CD4-positive, alpha-beta T cell treated with Interleukin-17A for 4 hours (primary cell): ENCODE results near the gene ABCA4.

Source experiments
- DNase-seq: peaks from one replicate; pipeline ENCODE4 v3.0.0-alpha.2; 2020; ENCODE audit warnings: mixed read lengths

The ABCA4 gene

DNA sequence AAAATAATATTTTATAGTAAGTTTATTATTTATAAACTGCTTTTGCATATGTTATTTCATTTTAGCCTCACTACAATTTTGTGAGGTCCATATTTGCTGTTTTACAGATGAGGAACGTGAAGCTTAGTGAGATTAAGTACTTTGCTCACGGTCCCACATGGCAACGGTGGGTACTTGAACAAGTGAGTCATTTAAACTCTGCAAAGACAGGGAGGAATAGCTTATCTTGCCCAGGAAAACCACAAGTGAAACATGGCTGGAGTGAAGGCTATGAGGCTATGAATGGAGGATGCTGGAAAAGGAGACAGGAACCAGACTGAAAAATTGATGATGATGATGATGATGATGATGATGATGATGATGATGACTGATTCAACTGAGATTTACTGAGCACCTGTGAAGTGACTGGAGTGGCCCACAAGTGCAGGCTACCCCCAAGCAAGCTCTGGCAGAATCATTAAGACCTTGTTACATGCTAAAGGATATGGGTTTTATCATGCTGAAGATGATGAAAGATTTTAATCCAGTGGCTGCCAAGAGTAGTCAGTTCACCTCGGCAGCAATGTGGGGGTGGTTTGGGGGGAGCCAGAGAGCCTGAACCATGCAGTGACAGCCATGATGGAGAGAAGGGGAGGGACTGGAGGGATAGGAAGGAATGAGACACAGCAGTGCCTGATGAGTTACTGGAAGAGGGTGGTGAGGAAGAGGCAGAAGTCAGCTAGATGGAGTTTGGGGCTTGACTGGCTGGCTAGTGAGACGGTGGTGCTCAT lies 1.4 kb upstream of the ABCA4 start:
- no peak for DNase-seq

- DNase-seq = no peak
Observed at GRCh38 chr1:94121411-94121821, 468 bp upstream of the ABCA4 start.

GRCh38 chr1:94120570-94120901 lies 412 bp downstream of the ABCA4 start:
- DNase-seq = no peak

- DNase-seq = no peak
Observed at GRCh38 chr1:94119796-94120569, 965 bp downstream of the ABCA4 start.

- DNase-seq = no peak
Observed at GRCh38 chr1:94119306-94119705, 1.6 kb downstream of the ABCA4 start.

DNA sequence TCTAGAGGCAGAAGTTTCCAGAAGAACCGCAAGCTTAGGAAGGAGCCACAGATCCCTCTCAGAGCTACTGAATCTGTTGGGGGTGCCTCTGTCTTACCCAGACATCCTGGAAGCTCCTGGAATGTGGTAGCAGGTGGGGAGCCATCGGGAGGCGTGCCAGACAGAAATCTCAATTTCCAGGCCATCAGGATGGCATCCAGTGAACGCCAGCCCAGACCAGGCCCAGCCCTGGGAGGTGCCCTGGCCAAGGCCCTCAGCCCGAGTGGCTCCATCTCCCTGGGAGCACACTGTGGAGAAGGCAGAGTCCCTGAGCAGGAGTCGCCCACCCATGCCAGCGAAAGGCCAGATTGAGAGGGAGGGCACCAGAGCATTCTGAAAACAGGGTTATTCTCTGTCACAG lies 2.5 kb downstream of the ABCA4 start:
- no peak for DNase-seq

- no peak for DNase-seq
Observed at GRCh38 chr1:94118013-94118412, 2.9 kb downstream of the ABCA4 start.

DNA sequence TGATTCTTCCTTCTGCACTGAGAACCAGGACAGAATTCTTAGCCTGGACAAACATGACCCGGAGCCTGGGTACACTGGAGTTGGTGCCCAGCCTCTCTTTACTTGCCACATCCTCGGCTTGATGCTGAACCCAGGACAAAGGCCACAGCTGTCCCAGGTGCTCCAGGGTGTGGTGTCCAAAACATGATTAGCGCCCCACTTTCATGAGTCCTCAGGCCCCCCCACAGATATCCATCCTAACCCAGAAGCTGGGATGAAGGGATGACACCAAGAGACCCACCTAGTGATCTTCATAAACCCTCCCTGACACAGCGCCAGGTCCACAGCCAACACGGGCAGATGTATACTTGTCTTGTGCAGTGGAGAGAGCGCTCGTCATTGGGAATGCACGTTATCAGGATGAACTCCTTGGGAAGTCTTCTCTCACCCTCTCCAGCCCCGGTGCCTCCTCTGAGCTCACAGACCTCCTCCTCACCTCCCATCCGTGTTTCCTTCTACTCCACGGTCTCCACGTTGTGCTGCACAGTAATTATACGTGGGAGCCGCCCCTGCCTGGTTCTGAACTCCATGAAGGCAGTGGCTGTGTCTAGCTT lies 3.6 kb downstream of the ABCA4 start:
- no peak for DNase-seq

- DNase-seq = no peak
Observed at GRCh38 chr1:94115900-94116436, 5.0 kb downstream of the ABCA4 start.

- no peak for DNase-seq
Observed at GRCh38 chr1:94115254-94115899, 5.6 kb downstream of the ABCA4 start.

- DNase-seq = no peak
Observed at GRCh38 chr1:94113589-94114226, 7.2 kb downstream of the ABCA4 start.

- DNase-seq = no peak
Observed at GRCh38 chr1:94111879-94112278, 9.1 kb downstream of the ABCA4 start.

DNA sequence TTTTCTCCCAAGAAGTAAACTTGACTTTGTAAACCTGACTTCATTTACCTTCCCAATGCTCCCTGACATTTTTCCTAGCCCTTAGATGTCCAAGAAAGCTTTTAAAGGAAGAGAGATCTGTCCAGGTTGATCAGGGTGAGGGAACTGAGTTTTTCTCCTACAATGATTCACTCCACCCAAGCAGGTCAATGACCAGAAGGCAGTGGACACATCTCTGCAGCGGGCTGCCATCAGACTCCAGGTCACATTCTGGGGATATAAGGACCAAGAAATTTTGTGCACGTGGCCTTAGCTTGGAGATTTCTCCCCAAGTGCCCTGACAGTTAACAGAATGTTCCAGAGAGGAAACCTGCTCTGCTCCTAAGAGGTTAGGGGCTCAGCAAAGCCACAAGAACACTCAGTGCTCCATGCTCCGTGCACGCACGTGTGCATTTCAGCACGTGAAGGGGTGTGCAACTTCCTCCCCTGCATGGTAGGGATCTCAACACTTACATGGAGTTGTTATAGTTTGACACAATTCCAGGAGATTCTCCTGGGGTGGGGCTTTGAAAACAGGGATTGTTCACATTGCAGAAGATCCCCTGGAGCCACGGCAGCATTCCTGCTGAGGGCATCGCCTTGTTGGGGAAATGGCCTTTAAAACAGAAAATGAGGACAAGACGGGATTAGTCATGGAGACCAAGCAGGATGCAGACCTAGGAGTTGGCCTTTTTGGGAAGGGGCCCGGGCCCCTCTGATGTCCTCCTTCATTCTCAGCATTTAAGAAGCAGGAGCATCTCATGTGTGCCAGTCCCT lies 9.8 kb downstream of the ABCA4 start:
- DNase-seq = no peak

DNA sequence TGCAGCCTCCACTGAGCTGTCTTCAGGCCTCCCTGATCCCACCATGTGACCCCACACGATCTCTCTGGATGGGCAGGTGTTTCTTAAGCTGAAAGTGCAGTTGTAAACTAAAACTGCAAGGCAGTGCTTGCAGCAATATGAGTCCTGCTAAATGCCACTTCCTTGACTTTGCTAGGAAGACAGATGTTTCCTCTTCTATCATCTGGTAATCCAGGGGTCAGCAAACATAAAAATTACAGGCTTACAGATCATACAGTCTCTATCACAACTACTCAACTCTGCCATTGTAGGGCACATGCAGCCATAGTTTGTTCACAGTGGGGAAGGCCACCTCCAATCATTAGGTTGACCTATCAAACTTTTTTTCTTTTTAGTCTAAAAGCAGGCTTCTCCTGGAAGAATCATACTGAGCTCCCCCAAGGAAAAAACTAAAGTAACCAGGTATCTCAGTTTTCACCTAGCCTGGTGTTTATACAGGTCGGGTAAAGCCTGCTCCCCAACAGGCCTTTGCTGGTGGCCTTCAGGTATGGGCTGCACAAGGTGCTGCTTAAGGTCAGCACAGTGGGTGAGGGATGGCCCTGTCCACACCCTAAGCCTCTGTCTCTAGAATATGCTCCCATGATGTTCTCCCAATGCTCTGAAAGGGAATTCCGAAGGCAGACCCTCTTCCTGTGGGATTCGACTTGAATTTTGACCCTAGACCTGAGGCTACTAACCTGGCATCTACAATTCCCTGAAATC lies 10.8 kb downstream of the ABCA4 start:
- DNase-seq = no peak

- DNase-seq = no peak
Observed at GRCh38 chr1:94109478-94109877, 11.5 kb downstream of the ABCA4 start.

GRCh38 chr1:94107141-94107540 lies 13.8 kb downstream of the ABCA4 start:
- no peak for DNase-seq

- DNase-seq = no peak
Observed at GRCh38 chr1:94106716-94107115, 14.2 kb downstream of the ABCA4 start.

DNA sequence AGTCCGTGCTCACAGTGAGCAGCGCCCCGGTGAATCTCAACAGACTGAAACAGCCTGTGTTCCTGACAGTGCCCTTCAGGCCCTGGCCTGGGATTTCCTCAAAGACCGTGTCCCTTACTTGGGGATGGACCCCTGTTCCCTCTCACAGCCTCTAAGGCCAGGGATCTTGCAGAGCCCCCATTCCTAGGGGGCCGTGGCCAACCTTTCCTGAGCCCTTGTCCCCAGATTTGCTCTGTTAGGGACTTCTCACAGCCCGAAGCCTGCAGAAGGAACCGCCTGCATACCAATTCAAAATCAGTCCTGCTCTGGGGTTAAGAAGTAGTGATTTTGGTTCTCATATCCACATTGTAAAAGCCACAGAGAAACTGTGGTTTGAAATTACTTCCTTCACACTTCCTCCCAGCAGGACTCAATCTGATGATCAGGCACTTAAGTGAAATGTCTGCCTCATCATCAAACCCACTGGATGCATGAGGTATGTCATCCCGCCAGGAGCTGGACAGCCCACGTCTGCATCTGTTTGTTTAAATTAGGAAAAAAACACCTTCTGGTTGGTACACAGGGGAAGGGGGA lies 14.9 kb downstream of the ABCA4 start:
- no peak for DNase-seq

DNA sequence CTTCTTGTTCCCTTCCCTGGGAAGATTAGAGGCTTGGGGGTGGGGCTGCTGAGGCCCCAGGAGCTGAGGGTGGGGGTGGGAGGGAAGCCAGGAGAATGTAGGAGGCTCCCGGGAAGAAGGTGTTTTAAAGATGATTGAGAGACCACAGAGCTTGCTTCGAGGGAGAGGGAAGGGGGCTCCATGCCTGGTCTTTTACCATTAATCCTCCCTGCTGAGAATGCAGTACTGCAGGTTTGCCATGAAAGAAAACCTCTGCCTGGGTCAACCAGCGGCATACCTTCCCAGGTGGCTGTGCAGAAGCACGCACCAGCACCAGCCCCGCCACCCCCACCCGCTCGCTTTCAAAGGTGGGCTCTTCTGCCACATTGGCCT lies 15.4 kb downstream of the ABCA4 start:
- DNase-seq = no peak

GRCh38 chr1:94104776-94105580 lies 16.0 kb downstream of the ABCA4 start:
- no peak for DNase-seq
